Fibroblast of skin of left biceps (primary cell): ENCODE measurements around the gene TSR1.

ENCODE experiments used
- DNase-seq, 2 experiments: peaks; one replicate each; pipeline ENCODE4 v3.0.0-alpha.2; 2013; ENCODE audit warnings: low read depth in 2 of 2

The TSR1 gene

GRCh38 chr17:2369039-2369438 lies 32.8 kb upstream of the TSR1 start:
- no peak for DNase-seq

GRCh38 chr17:2368359-2368758 lies 32.1 kb upstream of the TSR1 start:
- no peak for DNase-seq

- DNase-seq: no peak
Observed at GRCh38 chr17:2366747-2367494, 30.7 kb upstream of the TSR1 start.

- no peak for DNase-seq
Observed at GRCh38 chr17:2365132-2365531, 28.9 kb upstream of the TSR1 start.

GRCh38 chr17:2364763-2365116 lies 28.5 kb upstream of the TSR1 start:
- no peak for DNase-seq

- no peak for DNase-seq
Observed at GRCh38 chr17:2363851-2364762, 27.9 kb upstream of the TSR1 start.

- DNase-seq: no peak
Observed at GRCh38 chr17:2363318-2363717, 27.1 kb upstream of the TSR1 start.

- DNase-seq: no peak
Observed at GRCh38 chr17:2362881-2363280, 26.6 kb upstream of the TSR1 start.

GRCh38 chr17:2362416-2362815 lies 26.2 kb upstream of the TSR1 start:
- DNase-seq: no peak

GRCh38 chr17:2362016-2362415 lies 25.8 kb upstream of the TSR1 start:
- DNase-seq: no peak

GRCh38 chr17:2361010-2361760 lies 24.9 kb upstream of the TSR1 start:
- no peak for DNase-seq

GRCh38 chr17:2357931-2358434 lies 21.7 kb upstream of the TSR1 start:
- DNase-seq: no peak

GRCh38 chr17:2357237-2357636 lies 21.0 kb upstream of the TSR1 start:
- DNase-seq: no peak

GRCh38 chr17:2354311-2354710 lies 18.1 kb upstream of the TSR1 start:
- no peak for DNase-seq

GRCh38 chr17:2351269-2351668 lies 15.0 kb upstream of the TSR1 start:
- DNase-seq: no peak

GRCh38 chr17:2347805-2348685 lies 11.8 kb upstream of the TSR1 start:
- DNase-seq: peak; percentile 42 to 51

GRCh38 chr17:2346475-2346874 lies 10.2 kb upstream of the TSR1 start:
- DNase-seq: no peak

- no peak for DNase-seq
Observed at GRCh38 chr17:2344528-2344927, 8.3 kb upstream of the TSR1 start.

- DNase-seq: no peak
Observed at GRCh38 chr17:2343421-2343820, 7.2 kb upstream of the TSR1 start.

- DNase-seq: no peak
Observed at GRCh38 chr17:2338315-2338657, 2.0 kb upstream of the TSR1 start.
